Caco-2 (cell line): ENCODE measurements around the gene ZNF254. TPM values are rescaled to one million over a fixed set of nuclear protein-coding genes. Genes with fewer than 3 reads are reported as not detected.

Source experiments
- BruUV-seq: library from RNA; stranded (reverse); fragments of 400-500 nt; replicated peaks from 2 replicates; lab custom pipeline; 2021; lab: Mats Ljungman, UMichigan
- CTCF ChIA-PET: fragments of 300-600 bp; sonication (Branson Sonifier 250); formaldehyde crosslinking; loops from one replicate; lab custom pipeline; 2022; ENCODE audit warnings: antibody characterized with exemption; lab: Charles Lee
- POLR2A ChIA-PET: fragments of 300-600 bp; sonication (Branson Sonifier 250); formaldehyde crosslinking; loops from one replicate; lab custom pipeline; 2022; ENCODE audit warnings: antibody characterized with exemption; lab: Charles Lee
- DNase-seq, 2 experiments: peaks; one replicate each; pipeline versions ENCODE4 v3.0.0 to v3.0.0-alpha.2; 2020 to 2022
- H3K27me3 ChIP-seq: replicated peaks from 2 replicates; pipeline ENCODE4 v1.6.0; 2011; ENCODE audit warnings: low read length; ENCODE audit not compliant: control insufficient read depth, insufficient read depth
- H3K36me3 ChIP-seq: 2 replicates; pipeline ENCODE4 v1.5.1; 2011; ENCODE audit warnings: low read length; ENCODE audit not compliant: control insufficient read depth, insufficient read depth
- H3K4me1 ChIP-seq: fragments of 250-450 bp; sonication (Bioruptor Pico); 2 replicates; pipeline ENCODE4 v1.5.1; 2020; ENCODE audit warnings: mild to moderate bottlenecking
- H3K4me3 ChIP-seq: 2 replicates; pipeline ENCODE4 v1.5.1; 2011; ENCODE audit warnings: low read depth, mild to moderate bottlenecking, control low read depth, low read length
- H3K9me3 ChIP-seq: fragments of 250-450 bp; sonication (Bioruptor Pico); 2 replicates; pipeline ENCODE4 v1.5.1; 2020; ENCODE audit warnings: mild to moderate bottlenecking, moderate library complexity
- H3K27ac Mint-ChIP-seq: one replicate; pipeline ENCODE4 v1.8.0; 2022; ENCODE audit warnings: mixed read lengths; ENCODE audit not compliant: unreplicated experiment
- H3K27me3 Mint-ChIP-seq: one replicate; pipeline ENCODE4 v1.8.0; 2022; ENCODE audit warnings: mixed read lengths; ENCODE audit not compliant: insufficient read depth, unreplicated experiment
- H3K36me3 Mint-ChIP-seq: one replicate; pipeline ENCODE4 v1.8.0; 2022; ENCODE audit warnings: mild to moderate bottlenecking, mixed read lengths; ENCODE audit not compliant: insufficient read depth, unreplicated experiment
- H3K4me1 Mint-ChIP-seq: one replicate; pipeline ENCODE4 v1.8.0; 2022; ENCODE audit warnings: low read depth, mixed read lengths; ENCODE audit not compliant: unreplicated experiment
- H3K4me3 Mint-ChIP-seq: one replicate; pipeline ENCODE4 v1.8.0; 2022; ENCODE audit warnings: mild to moderate bottlenecking, moderate library complexity, mixed read lengths; ENCODE audit not compliant: unreplicated experiment
- H3K9me3 Mint-ChIP-seq: one replicate; pipeline ENCODE4 v1.8.0; 2022; ENCODE audit warnings: mixed read lengths; ENCODE audit not compliant: unreplicated experiment
- intact Hi-C: fragments of 100-400 bp; cut with micrococcal nuclease; formaldehyde crosslinking; loops from one replicate; pipeline ENCODE4 v1.10.0; 2022; ENCODE audit not compliant: unreplicated experiment
- total RNA-seq: library from RNA; stranded (reverse); gene quantifications from 2 replicates; pipeline ENCODE4 v1.2.3, GENCODE V29; 2022
- TF ChIP-seq, protein P1 (sequence below), 2 experiments: fragments of 200-600 bp in 1 of 2; IDR thresholded peaks; 1 replicate in 1 of 2; 2 replicates in 1 of 2; pipeline versions ENCODE4 v1.5.1 to v1.8.0; 2011 to 2022; ENCODE audit warnings: antibody characterized with exemption in 1 of 2, control low read depth in 1 of 2, inconsistent platforms in 1 of 2, low read depth in 1 of 2, low read length in 1 of 2, mild to moderate bottlenecking in 1 of 2, moderate library complexity in 1 of 2; ENCODE audit not compliant: insufficient read depth in 1 of 2, severe bottlenecking in 1 of 2, unreplicated experiment in 1 of 2

Gene ZNF254
- total RNA-seq, 1 experiment from 2014 or later, result 16.5 TPM

DNA sequence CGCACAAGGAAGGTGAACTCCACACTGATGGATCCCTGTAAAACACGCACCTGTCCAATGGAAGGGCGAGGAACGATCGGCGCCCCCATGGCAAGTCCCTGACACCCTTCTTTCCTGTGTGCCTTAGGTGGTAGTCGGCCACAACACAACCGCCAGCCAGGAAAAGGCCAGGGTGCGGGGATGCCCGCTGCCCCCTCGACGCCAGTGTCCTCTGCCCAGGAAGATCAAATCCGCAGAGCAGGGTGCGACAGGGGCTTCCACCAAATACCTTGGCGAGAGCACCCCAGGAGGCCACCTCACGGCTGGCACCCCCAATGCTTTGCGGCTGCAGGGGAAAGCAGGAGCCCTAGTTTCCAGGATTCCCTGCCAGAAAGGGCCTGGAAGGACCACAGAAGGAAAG is 91.2 kb downstream of the ZNF254 start:
- TF ChIP-seq, protein P1, sequence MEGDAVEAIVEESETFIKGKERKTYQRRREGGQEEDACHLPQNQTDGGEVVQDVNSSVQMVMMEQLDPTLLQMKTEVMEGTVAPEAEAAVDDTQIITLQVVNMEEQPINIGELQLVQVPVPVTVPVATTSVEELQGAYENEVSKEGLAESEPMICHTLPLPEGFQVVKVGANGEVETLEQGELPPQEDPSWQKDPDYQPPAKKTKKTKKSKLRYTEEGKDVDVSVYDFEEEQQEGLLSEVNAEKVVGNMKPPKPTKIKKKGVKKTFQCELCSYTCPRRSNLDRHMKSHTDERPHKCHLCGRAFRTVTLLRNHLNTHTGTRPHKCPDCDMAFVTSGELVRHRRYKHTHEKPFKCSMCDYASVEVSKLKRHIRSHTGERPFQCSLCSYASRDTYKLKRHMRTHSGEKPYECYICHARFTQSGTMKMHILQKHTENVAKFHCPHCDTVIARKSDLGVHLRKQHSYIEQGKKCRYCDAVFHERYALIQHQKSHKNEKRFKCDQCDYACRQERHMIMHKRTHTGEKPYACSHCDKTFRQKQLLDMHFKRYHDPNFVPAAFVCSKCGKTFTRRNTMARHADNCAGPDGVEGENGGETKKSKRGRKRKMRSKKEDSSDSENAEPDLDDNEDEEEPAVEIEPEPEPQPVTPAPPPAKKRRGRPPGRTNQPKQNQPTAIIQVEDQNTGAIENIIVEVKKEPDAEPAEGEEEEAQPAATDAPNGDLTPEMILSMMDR (IDR thresholded peaks at IDR 0.05; ENCODE audit: insufficient read depth in 1 of 2, low read depth in 1 of 2, low read length in 1 of 2, severe bottlenecking in 1 of 2, unreplicated experiment in 1 of 2), result no peak
- H3K27me3 Mint-ChIP-seq, result no peaks in the 10 kb centered on the region
- ChIA-PET POLR2A (no interaction called here), CTCF (no interaction called here)
- H3K27ac Mint-ChIP-seq, result no peak overlapping the region
- intact Hi-C loops, result no loop called here
- no peaks in the 10 kb centered on the region for H3K9me3 Mint-ChIP-seq
- H3K36me3 ChIP-seq, result no peaks in the 10 kb centered on the region
- no peaks in the 10 kb centered on the region for H3K36me3 Mint-ChIP-seq
- no peaks in the 10 kb centered on the region for H3K27me3 ChIP-seq
- no peaks in the 10 kb centered on the region for H3K9me3 ChIP-seq
- DNase-seq, result no peak
- no peak overlapping the region for H3K4me3 Mint-ChIP-seq
- no peaks in the 10 kb centered on the region for H3K4me1 Mint-ChIP-seq
- no peak overlapping the region for H3K4me3 ChIP-seq
- H3K4me1 ChIP-seq, result no peaks in the 10 kb centered on the region
- no TSS peak for BruUV-seq

Other genes starting within 250 kb of the ZNF254 start
- gene ZNF726, start 172.3 kb upstream of the ZNF254 start, total RNA-seq, result not detected in 2 replicates